ENCODE results near the gene AFF3. TPM values are rescaled to one million over a fixed set of nuclear protein-coding genes. Genes with fewer than 3 reads are reported as not detected.

AFF3 gene
- total RNA-seq, 1 experiment from 2014 or later, result not detected

DNA sequence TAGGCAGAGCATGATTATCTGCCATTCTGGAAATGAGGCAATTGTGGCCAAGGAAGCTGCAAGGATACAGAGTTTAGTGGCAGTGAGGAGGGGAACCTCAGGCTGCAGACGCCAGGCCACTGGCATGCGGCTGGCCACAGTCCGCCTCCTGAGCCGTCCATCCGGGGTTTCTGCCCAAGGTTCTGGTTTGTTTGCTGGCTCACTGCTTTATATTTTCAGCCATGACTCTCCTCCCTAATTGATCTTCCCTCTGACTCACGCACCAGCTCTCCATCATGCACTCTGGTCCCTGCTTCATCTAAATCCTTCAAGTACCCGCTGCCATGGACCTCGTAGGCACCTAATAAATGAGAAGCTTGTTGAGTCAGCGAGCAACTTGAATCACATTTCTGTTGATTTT is 544.8 kb downstream of the AFF3 start:
- CTCF ChIA-PET, result no interaction called here
- no peak for DNase-seq (ENCODE audit: low spot score)
- BruUV-seq (replicated peaks), result no TSS peak
- no peak for TF ChIP-seq EZH2 (IDR thresholded peaks at IDR 0.05; ENCODE audit: borderline replicate concordance, low read depth, low read length, poor library complexity, severe bottlenecking)
- TF ChIP-seq, protein P1, sequence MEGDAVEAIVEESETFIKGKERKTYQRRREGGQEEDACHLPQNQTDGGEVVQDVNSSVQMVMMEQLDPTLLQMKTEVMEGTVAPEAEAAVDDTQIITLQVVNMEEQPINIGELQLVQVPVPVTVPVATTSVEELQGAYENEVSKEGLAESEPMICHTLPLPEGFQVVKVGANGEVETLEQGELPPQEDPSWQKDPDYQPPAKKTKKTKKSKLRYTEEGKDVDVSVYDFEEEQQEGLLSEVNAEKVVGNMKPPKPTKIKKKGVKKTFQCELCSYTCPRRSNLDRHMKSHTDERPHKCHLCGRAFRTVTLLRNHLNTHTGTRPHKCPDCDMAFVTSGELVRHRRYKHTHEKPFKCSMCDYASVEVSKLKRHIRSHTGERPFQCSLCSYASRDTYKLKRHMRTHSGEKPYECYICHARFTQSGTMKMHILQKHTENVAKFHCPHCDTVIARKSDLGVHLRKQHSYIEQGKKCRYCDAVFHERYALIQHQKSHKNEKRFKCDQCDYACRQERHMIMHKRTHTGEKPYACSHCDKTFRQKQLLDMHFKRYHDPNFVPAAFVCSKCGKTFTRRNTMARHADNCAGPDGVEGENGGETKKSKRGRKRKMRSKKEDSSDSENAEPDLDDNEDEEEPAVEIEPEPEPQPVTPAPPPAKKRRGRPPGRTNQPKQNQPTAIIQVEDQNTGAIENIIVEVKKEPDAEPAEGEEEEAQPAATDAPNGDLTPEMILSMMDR (conservative IDR thresholded peaks at IDR 0.05; ENCODE audit: low read depth, low read length), result no peak
- POLR2A ChIA-PET (ENCODE audit: low non-redundant PET), result no interaction called here
- Histone ChIP-seq H3K27me3 (replicated peaks; ENCODE audit: insufficient read depth, low read depth, low read length, poor library complexity) (peaks cover 69% of the 10 kb centered on the region), H3K9me3 (ENCODE audit: low read depth, low read length, poor library complexity, severe bottlenecking) (no peaks in the 10 kb centered on the region), H3K36me3 (ENCODE audit: insufficient read depth, low read length, poor library complexity, severe bottlenecking) (no peaks in the 10 kb centered on the region), H3K4me1 (ENCODE audit: insufficient read depth, low read length, poor library complexity, severe bottlenecking) (no peaks in the 10 kb centered on the region), H3K27ac (ENCODE audit: low read depth, low read length, poor library complexity, severe bottlenecking) (no peak overlapping the region), H3K4me3 (ENCODE audit: low read depth, low read length, poor library complexity, severe bottlenecking) (no peak overlapping the region)
- intact Hi-C loops (cut with micrococcal nuclease; ENCODE audit: unreplicated experiment), result no loop called here

DNA sequence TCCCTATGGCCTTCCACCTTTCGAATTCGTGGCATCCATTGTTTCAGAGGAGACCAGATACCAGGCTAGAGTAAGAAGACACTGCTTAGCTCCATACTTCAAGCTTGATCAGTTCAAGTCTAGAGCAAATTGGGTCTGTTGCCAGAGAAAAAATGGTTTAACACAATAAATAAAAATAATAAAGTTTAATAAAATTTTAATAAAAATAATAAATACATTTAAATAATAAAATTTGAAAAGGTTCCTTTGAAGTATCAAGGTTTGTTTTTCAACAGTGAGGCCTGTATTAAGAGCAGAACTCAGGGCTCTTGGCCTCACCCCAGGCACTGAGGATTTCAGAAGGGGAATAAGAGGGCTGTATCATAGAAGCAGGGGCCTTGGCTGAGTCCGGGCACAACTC is 547.0 kb downstream of the AFF3 start:
- TF ChIP-seq, protein P1 (conservative IDR thresholded peaks at IDR 0.05; ENCODE audit: low read depth, low read length), result no peak
- no peak for TF ChIP-seq EZH2 (IDR thresholded peaks at IDR 0.05; ENCODE audit: borderline replicate concordance, low read depth, low read length, poor library complexity, severe bottlenecking)
- intact Hi-C loops (cut with micrococcal nuclease; ENCODE audit: unreplicated experiment), result no loop called here
- DNase-seq (ENCODE audit: low spot score), result no peak
- no peak overlapping the region for H3K4me3 ChIP-seq (ENCODE audit: low read depth, low read length, poor library complexity, severe bottlenecking)
- H3K4me1 ChIP-seq (ENCODE audit: insufficient read depth, low read length, poor library complexity, severe bottlenecking), result no peaks in the 10 kb centered on the region
- no peaks in the 10 kb centered on the region for H3K9me3 ChIP-seq (ENCODE audit: low read depth, low read length, poor library complexity, severe bottlenecking)
- no peaks in the 10 kb centered on the region for H3K36me3 ChIP-seq (ENCODE audit: insufficient read depth, low read length, poor library complexity, severe bottlenecking)
- H3K27me3 ChIP-seq (replicated peaks; ENCODE audit: insufficient read depth, low read depth, low read length, poor library complexity), result peaks cover 47% of the 10 kb centered on the region
- BruUV-seq (replicated peaks), result no TSS peak
- POLR2A ChIA-PET (ENCODE audit: low non-redundant PET), result no interaction called here
- no peak overlapping the region for H3K27ac ChIP-seq (ENCODE audit: low read depth, low read length, poor library complexity, severe bottlenecking)
- CTCF ChIA-PET, result no interaction called here

DNA sequence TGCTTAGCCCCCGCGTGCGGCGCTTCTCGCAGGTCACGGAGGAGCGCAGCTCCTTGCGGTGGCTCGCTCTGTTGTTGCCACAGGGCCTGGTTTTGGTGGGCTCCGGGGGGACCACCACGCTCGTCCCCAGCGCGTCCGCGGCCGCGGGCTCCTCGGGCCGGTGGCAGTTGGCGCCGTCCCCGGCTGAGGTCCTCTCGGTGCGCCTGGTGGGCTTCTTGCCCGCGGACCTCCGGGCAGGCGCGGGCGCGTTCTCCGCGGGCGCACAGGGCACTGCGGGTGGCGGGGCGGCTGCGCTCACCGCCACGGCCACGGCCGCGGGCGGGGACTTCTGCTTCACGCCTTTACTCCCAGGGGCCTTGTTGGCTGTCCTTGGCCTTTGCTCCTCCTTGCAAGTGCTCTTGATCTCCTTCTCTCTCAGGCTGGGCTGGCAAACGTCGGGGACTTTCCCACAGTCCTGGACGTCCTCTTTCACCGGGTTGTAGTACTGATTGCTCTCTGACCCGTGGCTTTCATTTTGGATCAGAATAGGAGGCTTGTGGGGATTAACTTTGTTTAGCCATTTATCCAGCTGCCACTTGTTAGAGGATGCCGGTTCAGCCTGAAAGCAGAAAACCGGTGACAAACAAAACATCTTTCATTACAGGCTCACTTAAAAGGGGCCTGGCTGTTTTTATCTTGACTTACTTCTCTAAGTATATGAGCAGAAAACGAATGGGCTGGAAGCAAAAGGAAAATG is 548.5 kb downstream of the AFF3 start:
- TF ChIP-seq, protein P1 (conservative IDR thresholded peaks at IDR 0.05; ENCODE audit: low read depth, low read length), result no peak
- no peak for TF ChIP-seq EZH2 (IDR thresholded peaks at IDR 0.05; ENCODE audit: borderline replicate concordance, low read depth, low read length, poor library complexity, severe bottlenecking)
- Histone ChIP-seq H3K27ac (ENCODE audit: low read depth, low read length, poor library complexity, severe bottlenecking) (no peak overlapping the region), H3K27me3 (replicated peaks; ENCODE audit: insufficient read depth, low read depth, low read length, poor library complexity) (peaks cover 32% of the 10 kb centered on the region), H3K36me3 (ENCODE audit: insufficient read depth, low read length, poor library complexity, severe bottlenecking) (no peaks in the 10 kb centered on the region), H3K4me3 (ENCODE audit: low read depth, low read length, poor library complexity, severe bottlenecking) (no peak overlapping the region), H3K9me3 (ENCODE audit: low read depth, low read length, poor library complexity, severe bottlenecking) (no peaks in the 10 kb centered on the region), H3K4me1 (ENCODE audit: insufficient read depth, low read length, poor library complexity, severe bottlenecking) (no peaks in the 10 kb centered on the region)
- intact Hi-C loops (cut with micrococcal nuclease; ENCODE audit: unreplicated experiment), result no loop called here
- POLR2A ChIA-PET (ENCODE audit: low non-redundant PET), result no interaction called here
- no peak for DNase-seq (ENCODE audit: low spot score)
- CTCF ChIA-PET, result no interaction called here
- no TSS peak for BruUV-seq (replicated peaks)

Data from A673 (cell line).